Right ventricle myocardium inferior (tissue), 1 donor: ENCODE measurements around the gene MEA1. TPM values are rescaled to one million over a fixed set of nuclear protein-coding genes. Genes with fewer than 3 reads are reported as not detected.

Source experiments
- ATAC-seq: fragments of 200-7000 bp; cut with Tn5 transposase; one replicate; pipeline ENCODE4 v1.9.1; 2020; ENCODE audit warnings: mild to moderate bottlenecking, moderate library complexity
- DNase-seq: peaks from one replicate; pipeline ENCODE4 v3.0.0; 2021; ENCODE audit errors: missing footprints
- intact Hi-C: fragments of 100-400 bp; cut with DNase I; formaldehyde crosslinking; loops from one replicate; pipeline ENCODE4 v1.11.0; 2022
- long read RNA-seq: library from polyadenylated mRNA; unstranded; transcript quantifications from one replicate; pipeline ENCODE4 v2.0.0, GENCODE V29; 2021
- total RNA-seq: library from RNA; stranded (reverse); fragmentation: NEBNext Ultra II Directional; extraction: Animal tissue kit (Norgen Biotek cat#: 25700); gene quantifications from one replicate; pipeline ENCODE4 v1.2.1, GENCODE V29; 2021
- donor health status: DM: no; HTN: yes; CAD: no; lungs with severe emphysema.

MEA1 gene
- 32.1 TPM for total RNA-seq
- long read RNA-seq, transcript MEA1-204 (4 exons, 1,004 nt), result major isoform, 9 of 10 reads
- long read RNA-seq, partial matches to known transcripts, result 0 of 10 reads
- long read RNA-seq, other reads (novel, unspliced or antisense), result 0 of 10 reads

GRCh38 chr6:43013843-43014433, at the start of gene MEA1, which contains the start of gene KLHDC3:
MEA1 (minus strand) TSS chr6:43013946; CDS start chr6:43013813, 133 bp downstream.
KLHDC3 (plus strand) TSS chr6:43014249; CDS start chr6:43017193, 2,944 bp downstream.
- intact Hi-C loops, result loop anchor here (1.0 kb wide), 2 partner anchors 30 to 45 kb away; partner anchors contain the start of genes KLC4, MRPL2 and PPP2R5D
- DNase-seq (peak; percentile 99), ATAC-seq (peak; percentile 95)

GRCh38 chr6:43062818-43063217, 49.1 kb upstream of the MEA1 start:
- DNase-seq, result no peak

GRCh38 chr6:43061861-43062260, 48.1 kb upstream of the MEA1 start:
- no peak for DNase-seq
- ATAC-seq, result no peak
- intact Hi-C loops, result no loop called here

More at GRCh38 chr6:43062818-43063217, 49.1 kb upstream of the MEA1 start:
- no peak for ATAC-seq
- intact Hi-C loops, result no loop called here

GRCh38 chr6:43060755-43061633, 47.2 kb upstream of the MEA1 start:
- intact Hi-C loops, result no loop called here
- no peak for ATAC-seq
- no peak for DNase-seq

GRCh38 chr6:43060034-43060754, 46.4 kb upstream of the MEA1 start:
- intact Hi-C loops, result no loop called here
- peak; percentile 3 for ATAC-seq
- no peak for DNase-seq

- DNase-seq (peak; percentile 98), ATAC-seq (peak; percentile 98)
- intact Hi-C loops, result loop anchor here (1.0 to 5.0 kb wide), 3 partner anchors 45 to 157 kb away; partner anchors contain the start of genes KLHDC3 and SRF
Measured at GRCh38 chr6:43059168-43060033, 45.7 kb upstream of the MEA1 start, which contains the start of the genes KLC4 and MRPL2. KLC4 (plus strand) TSS chr6:43059631; CDS start chr6:43061336, 1,705 bp downstream. MRPL2 (minus strand) TSS chr6:43059434; CDS start chr6:43059381, 53 bp downstream.

GRCh38 chr6:43058531-43058930, 44.8 kb upstream of the MEA1 start:
- intact Hi-C loops, result loop anchor here (5.0 kb wide), 1 partner anchor 156 kb away; no protein-coding TSS in a partner anchor
- ATAC-seq (no peak), DNase-seq (no peak)

- no peak for ATAC-seq
- DNase-seq, result no peak
- intact Hi-C loops, result loop anchor here (5.0 kb wide), 1 partner anchor 154 kb away; no protein-coding TSS in a partner anchor
Measured at GRCh38 chr6:43055966-43056365, 42.2 kb upstream of the MEA1 start.

DNA sequence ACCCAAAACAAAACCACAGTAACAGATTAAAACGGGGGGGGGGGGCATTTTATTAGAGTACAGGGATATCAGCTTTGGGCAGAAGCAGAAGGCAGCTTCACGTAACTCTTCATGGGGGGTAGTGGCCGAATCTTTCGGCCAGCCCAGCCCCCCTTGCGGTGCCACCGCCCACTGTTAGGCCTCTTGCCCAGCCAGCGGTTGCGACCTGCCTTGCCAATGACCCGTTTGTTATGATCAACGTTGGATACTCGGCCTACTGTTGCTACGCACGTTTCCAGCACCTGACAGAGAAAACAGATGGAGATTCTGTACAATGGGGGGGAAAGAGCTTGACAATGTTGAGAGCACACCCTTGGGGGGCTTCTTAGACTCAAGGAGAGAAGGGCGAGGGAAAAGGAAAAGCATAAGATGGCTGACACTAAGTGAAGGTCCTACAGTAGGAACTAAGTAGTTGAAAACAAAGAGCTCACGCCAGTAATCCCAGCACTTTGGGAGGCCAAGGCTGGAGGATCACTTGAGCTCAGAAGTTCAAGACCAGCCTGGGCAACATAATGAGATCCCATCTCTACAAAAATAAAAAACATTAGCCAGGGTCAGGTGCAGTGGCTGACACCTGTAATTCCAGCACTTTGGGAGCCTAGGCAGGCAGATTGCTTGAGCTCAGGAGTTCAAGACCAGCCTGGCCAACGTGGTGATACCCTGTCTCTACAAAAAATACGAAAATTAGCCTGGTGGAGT, 40.6 kb upstream of the MEA1 start:
- ATAC-seq (no peak), DNase-seq (no peak)
- intact Hi-C loops, result loop anchor here (5.0 kb wide), 1 partner anchor 88 kb away; no protein-coding TSS in a partner anchor

- DNase-seq (peak; percentile 95), ATAC-seq (peak; percentile 95)
- intact Hi-C loops, result loop anchor here (2.0 to 5.0 kb wide), 2 partner anchors 17 to 89 kb away; no protein-coding TSS in a partner anchor
Measured at GRCh38 chr6:43053545-43054205, 39.9 kb upstream of the MEA1 start, which contains the start of gene CUL7. CUL7 (minus strand) TSS chr6:43053851; CDS start chr6:43052788, 1,063 bp downstream.

DNA sequence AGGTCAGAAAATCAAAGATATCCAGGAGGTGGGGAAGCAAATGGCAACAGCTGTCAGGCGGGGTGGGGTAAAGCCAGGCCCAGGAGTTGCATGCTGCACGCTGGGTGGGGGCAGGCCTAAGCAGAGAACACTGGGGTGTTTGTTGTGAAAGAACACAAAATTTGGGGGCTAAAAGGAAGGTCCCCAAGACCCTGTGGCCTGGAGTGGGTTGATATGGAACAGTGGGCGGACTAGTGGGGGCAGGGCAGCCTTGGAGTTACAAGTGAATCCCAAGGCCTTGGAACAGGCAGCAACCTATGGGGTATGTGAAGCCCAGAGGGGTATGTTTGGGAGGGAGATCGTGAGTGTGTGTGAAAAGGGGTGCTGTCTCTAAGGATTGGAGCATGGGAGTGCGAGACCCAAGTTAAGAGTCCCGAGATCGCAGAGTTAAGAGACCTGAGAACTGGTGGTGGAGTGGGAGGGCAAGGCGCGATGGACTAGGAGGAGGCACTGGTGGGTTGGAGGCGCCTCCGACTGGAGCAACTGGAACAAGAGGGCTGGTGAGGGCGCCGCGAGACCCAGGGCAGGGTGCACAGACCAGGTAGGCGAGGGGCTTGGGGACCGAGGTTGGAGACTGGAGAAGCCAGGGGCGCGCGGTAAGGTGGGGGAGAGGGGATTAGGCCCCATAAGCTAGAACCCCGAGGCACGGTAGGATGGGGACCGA, 39.2 kb upstream of the MEA1 start:
- intact Hi-C loops, result loop anchor here (2.0 to 5.0 kb wide), 2 partner anchors 16 to 89 kb away; no protein-coding TSS in a partner anchor
- DNase-seq (no peak), ATAC-seq (peak; percentile 1)

DNA sequence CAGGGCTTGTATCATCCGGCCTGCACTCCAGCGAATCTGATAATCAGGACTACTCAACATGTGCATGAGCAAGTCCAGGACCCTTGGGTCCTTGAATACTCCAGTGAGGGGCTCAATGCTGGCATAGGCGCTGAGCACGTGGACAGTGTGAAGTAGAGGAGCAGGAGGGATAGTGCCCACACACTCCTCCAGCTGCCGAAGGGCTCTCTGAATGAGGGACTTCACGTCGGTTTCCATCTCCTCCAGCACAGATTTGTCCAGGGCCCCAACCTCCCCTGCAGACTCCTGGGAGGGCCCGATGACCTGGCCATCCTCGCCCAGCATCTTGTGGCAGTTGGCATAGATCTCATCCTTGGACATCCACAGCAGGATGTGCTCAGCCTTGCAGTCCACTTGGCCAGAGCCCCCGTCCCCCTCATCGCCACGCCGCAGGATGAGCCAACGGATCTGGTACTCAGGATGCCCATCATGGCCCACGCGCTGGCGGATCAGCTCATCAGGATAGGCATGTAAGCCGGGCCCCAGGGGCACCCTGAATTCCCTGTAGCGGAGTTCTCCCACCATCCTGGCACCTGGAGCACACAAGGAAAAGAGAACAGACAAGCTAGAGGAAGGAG, 38.6 kb upstream of the MEA1 start:
- ATAC-seq (no peak), DNase-seq (no peak)
- intact Hi-C loops, result loop anchor here (2.0 to 5.0 kb wide), 2 partner anchors 16 to 90 kb away; no protein-coding TSS in a partner anchor

DNA sequence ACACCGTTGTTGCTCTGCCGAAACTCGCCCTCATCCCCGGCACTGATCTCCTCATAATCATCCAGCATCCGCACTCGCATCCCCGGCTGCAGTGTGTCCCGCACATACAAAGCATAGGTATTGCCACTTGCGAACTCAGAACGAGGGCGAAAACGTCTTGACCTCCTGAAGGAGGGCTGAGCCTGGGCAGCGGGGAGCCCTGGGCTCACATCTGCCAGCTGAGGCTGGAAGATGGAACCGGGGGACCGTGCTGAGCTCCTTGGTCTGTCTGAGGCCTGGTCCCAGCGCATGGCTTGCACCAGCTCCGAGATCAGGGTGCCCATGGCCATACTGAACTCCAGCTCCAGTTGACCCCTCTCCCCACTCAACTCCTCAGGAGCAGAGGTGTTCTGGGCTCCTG, 37.2 kb upstream of the MEA1 start:
- DNase-seq (no peak), ATAC-seq (no peak)
- intact Hi-C loops, result loop anchor here (5.0 kb wide), 1 partner anchor 91 kb away; no protein-coding TSS in a partner anchor

- DNase-seq (no peak), ATAC-seq (no peak)
- intact Hi-C loops, result no loop called here
Measured at GRCh38 chr6:43047998-43048397, 34.3 kb upstream of the MEA1 start.

- intact Hi-C loops, result no loop called here
- ATAC-seq (no peak), DNase-seq (no peak)
Measured at GRCh38 chr6:43045371-43045930, 31.7 kb upstream of the MEA1 start.
